HG03442 (cell line): ENCODE results near the gene NFAT5.
"Not testable (repeated sequence)": the region's sequence is repeated elsewhere in the genome, so short reads cannot be mapped to it uniquely, and the experiment has no call there.

Experiments used
- ATAC-seq: cut with Tn5 transposase; IDR thresholded peaks from one replicate; pipeline ENCODE4 v1.9.1; 2021; ENCODE audit warnings: mild to moderate bottlenecking, moderate library complexity; ENCODE audit not compliant: unreplicated experiment

Gene NFAT5, protein sequence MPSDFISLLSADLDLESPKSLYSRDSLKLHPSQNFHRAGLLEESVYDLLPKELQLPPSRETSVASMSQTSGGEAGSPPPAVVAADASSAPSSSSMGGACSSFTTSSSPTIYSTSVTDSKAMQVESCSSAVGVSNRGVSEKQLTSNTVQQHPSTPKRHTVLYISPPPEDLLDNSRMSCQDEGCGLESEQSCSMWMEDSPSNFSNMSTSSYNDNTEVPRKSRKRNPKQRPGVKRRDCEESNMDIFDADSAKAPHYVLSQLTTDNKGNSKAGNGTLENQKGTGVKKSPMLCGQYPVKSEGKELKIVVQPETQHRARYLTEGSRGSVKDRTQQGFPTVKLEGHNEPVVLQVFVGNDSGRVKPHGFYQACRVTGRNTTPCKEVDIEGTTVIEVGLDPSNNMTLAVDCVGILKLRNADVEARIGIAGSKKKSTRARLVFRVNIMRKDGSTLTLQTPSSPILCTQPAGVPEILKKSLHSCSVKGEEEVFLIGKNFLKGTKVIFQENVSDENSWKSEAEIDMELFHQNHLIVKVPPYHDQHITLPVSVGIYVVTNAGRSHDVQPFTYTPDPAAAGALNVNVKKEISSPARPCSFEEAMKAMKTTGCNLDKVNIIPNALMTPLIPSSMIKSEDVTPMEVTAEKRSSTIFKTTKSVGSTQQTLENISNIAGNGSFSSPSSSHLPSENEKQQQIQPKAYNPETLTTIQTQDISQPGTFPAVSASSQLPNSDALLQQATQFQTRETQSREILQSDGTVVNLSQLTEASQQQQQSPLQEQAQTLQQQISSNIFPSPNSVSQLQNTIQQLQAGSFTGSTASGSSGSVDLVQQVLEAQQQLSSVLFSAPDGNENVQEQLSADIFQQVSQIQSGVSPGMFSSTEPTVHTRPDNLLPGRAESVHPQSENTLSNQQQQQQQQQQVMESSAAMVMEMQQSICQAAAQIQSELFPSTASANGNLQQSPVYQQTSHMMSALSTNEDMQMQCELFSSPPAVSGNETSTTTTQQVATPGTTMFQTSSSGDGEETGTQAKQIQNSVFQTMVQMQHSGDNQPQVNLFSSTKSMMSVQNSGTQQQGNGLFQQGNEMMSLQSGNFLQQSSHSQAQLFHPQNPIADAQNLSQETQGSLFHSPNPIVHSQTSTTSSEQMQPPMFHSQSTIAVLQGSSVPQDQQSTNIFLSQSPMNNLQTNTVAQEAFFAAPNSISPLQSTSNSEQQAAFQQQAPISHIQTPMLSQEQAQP (N-terminal part only)

DNA sequence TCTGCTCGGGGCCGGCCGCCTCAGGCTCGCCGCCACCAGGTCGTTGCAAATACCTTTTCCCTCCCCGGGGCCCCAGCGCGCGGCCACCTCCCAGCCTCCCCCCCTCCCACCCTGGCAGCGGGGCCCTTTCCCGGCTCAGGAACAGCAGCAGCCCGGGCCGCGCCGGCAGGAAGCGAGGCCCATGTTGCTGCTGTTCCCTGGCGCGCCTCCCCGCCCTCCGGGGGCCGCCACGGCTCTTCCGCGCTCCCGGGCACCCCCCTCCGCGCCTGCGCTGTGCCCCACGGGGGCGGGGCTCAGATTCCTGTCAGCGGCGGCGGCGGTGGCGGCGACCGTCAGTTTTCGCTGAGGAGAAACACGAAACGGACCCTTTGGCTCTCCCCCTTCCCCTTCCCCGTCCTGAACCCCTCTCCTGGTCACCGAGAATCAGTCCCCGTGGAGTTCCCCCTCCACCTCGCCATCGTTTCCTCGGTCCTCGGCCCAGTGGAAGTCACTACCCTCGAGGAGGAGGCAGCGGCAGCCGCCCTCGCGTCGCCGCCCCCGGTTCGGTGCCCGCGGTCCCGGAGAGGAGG, at the start of gene NFAT5:
Gene NFAT5 (plus strand): TSS at position 296 of the 569 bp plus-strand sequence. CDS start 336 bp downstream, outside the sequence.
- ATAC-seq, result peak; percentile 43

DNA sequence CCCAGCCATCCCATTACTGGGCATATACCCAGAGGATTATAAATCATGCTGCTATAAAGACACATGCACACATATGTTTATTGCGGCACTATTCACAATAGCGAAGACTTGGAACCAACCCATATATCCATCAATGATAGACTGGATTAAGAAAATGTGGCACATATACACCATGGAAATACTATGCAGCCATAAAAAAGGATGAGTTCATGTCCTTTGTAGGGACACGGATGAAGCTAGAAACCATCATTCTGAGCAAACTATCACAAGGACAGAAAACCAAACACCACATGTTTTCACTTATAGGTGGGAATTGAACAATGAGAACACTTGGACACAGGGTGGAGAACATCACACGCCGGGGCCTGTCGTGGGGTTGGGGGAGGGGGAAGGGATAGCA, 47.9 kb upstream of the NFAT5 start:
- ATAC-seq, result not testable (repeated sequence)

DNA sequence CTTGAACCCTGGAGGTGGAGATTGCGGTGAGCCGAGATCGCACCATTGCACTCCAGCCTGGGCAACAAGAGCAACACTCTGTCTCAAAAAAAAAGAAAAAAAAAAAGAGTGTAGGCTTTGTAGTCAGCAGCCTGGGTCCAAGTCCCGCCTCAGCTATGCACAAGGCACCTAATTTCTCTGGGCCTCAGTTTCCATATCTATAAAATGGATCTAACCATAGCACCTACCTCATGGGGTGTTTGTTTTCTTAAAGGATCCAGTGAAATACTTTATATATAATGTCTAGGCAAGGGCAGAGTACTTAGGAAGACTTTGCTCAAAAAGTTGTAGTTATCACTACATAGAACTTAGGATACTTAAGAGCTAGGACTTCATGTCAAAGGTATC, 45.4 kb upstream of the NFAT5 start:
- no peak for ATAC-seq

DNA sequence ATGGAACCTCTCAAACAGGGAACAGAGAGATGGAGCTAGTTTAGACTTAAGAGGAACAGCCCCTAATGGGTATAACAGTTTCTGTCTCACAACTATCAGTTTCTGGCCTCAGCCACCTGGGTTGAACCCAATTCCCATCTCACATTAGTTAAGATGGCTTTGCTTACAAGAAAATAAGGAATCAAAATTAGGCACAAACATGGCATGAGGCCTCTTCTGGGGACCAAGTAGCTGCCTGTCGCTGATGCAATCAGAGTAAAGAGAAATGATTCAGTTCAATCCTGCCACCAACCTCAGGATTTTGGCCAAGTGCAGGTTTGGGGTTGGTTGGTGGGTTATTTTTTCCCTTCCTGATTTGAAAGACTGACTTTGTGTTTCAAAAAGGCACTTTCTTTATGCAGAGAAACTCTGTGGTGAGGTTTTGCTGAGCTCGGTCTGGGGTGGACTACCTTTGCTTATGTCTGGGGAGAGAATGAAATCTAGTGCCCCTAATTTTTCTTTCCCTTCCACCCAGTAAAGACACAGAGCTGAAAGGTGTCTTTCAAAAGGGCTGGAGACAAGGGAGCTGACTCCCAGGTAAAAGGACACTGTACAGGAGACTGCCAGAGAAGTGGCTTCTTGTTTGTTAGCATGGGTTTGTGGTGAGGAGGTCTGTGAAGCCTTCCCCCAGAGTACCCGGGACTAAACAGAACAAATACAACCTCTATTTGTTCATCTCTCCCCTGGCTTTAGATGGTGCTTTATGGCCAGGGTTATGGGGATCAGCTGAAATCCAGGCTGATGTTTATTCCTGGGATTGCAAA, 44.8 kb upstream of the NFAT5 start:
- ATAC-seq, result peak; percentile 57

DNA sequence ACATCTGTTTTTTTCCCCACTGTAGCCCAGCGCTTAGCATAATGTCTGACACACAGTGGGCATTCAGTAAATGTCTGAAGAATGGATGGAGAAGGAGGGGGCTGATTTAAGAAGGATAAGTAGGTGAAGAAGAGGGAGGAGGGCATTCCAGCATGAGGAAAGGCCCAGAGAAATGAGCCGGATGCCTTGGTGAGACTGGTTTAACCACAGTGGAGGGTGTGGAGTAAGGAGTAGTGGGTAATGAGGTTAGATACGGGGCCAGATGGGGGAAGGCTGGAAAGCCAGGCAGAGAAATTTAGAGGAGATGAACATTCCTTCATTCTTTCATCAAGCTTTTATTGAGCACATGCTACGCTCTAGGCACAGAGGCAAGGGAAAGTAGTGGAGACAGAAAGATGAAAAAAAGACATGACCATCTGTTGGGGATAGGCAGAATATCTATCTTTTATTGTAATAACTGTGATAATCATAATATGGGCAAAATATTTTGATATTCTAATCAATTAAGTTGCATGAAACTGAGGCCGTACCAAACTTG, 43.7 kb upstream of the NFAT5 start:
- ATAC-seq, result no peak

DNA sequence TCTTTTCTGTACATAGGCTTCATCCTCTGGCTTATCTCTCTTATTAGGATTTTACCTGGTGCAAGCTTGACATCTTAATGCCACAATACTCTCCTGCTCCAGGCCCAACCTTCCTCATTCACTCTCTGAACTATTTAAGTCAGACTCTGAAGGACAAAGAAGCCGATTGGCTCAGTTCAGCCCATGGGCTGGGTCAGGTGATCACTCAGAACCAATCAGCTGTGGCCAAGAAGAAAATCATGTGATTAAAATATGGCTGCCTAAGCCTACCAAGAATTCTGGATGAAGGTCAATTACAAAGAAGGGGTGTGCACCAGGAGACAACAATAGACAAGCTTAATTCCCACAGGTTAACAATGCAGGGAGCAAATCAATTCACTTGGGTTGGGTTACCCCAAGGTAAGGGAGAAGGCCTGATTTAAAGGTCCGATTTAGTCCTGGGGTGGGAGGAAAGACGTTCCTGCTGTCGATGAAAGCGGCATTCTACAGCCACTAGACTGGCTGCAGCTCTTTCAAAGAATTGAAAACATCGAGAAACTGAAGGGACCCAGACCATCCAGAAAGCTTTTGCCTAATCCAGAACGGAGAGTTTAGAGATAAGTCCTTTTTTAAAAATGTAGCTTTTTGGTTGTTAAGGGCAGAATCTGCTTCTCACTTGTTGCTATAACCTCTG, 42.9 kb upstream of the NFAT5 start:
- ATAC-seq, result no peak

DNA sequence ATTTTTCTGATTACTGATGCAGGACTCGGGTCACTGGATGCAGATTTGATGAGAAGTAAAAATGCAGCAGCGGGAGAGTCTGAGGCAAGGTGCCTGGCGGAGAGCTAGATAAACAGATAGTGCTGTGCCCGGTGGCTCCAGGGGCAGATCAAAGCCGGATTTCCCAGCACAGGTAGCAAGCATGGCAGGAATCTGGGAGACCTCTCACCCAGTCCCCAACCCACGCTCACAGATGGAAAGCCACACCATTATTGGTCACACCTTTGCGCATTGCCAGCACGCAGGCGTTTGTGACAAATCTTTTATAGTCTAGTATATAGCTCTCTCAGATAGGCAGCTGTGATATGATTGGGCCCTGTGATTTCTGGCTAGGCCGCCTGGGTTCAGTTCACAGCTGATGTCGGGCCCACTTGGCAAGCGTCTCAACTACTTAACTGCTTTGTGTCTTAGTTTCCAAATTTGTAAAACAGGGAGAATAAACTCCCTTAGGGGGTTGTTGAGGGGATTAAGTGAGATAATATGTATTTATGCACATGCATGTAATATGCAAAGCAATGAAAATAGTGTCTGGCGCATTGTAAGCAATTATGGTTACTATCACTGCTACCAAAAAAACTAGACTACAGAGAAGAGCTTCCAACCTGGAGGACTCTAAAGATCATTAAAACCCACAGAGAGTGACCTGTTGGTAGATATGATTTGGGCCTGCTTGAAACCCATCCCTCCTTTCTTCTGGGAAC, 42.0 kb upstream of the NFAT5 start:
- no peak for ATAC-seq

DNA sequence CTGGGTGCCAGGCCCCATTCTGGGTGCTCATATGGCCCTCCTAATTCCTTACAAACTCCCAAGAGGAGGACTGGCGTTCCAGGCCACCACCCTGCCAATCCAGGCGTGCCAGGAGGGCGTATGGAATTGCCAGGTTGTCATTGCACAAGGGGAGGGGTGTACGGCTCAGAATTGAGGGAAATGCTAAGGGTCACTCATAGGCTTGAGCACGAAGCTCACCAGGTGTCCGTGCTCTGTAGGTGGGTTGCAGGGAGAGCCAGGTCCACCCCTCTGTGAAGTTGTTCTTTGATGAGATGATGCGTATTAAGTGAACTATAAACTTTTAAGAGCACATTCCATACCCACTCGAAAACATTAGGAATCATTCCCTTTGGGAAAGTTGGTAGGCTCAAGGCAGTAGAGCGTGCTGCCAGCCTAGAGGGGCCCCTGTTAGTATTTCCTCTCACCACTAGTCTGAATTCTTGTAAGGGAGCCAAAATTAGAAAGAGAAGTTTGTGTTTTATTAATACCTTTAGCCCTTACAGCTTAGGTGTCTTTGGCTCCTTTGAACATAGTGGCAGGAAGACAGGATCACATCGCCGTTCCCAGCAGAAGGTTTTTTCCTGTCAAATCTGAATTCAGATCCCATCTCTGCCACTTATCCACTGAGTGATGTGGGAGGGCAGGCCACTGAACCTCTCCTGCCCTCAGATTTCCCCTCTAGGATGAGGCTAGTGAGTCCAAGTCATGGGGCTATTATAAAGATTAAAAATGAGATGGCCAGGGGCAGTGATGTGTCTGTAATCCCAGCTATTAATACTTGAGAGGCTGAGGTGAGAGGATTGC, 38.7 kb upstream of the NFAT5 start:
- no peak for ATAC-seq

DNA sequence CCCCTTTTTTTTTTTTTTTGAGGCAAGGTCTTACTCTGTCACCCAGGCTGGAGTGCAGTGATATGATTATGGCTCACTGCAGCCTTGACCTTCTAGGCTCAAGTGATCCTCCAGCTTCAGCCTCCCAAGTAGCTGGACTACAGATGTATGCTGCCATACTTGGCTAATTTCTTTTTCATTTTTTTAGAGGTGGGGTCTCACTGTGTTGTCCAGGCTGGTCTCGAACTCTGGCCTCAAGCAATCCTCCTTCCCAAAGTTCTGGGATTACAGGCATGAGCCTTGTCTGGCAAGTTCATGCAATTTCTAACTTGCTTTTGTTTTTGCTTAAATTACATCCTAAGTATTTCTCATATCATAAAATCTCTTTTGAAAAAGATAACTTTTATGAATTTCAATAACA, 33.8 kb upstream of the NFAT5 start:
- ATAC-seq, result no peak

DNA sequence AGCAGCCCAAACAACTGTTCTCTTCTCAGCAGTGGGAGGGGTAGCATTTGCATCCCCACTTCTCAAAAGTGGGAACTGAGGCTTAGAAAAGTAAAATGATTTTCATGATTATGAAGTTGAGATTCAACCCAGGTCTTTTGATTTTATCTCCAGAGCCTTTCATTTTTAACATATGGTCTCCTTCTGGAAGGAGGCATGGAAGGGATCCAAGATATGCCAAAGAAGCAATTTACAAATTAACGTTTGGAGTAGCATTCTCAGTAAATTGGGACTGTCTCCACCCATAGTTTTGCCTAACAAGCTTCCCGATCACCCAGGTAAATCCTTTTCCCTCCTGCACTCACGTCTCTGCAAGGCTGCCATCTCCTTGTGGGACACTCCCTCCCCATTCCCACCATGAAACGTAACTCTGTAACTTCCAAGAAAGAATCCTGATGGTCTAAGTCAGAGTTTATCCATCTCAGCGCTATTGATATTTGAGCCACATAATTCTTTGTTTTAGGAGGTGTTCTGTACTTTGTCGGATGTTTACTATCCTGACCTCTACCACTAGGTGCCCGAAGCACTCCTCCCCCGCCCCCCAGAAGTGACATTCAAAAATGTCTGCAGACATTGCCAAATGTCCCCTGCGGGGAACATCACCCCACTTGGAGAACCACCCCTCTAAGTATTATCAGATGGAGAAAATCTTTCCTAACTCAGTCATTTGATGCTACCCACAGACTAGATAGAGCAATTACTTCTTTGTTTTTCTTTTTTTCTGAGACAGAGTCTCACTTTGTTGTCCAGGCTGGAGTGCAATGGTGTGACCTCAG, 32.9 kb upstream of the NFAT5 start:
- no peak for ATAC-seq

DNA sequence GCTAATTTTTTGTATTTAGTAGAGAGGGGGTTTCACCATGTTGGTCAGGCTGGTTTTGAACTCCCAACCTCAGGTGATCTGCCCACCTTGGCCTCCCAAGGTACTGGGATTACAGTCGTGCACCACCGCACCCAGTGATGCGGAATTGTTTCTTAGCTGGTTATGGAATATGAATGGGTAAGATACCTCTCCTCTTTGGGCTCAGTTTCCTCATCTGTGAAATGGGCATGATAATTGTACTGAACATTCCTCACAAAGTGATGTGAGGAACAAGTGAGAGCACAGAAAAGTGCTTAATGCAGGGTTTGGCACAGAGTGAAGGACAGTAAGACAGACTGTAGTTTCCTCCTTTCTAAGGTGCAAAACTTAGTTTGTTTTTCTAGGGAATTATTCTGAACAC, 31.0 kb upstream of the NFAT5 start:
- ATAC-seq, result no peak

DNA sequence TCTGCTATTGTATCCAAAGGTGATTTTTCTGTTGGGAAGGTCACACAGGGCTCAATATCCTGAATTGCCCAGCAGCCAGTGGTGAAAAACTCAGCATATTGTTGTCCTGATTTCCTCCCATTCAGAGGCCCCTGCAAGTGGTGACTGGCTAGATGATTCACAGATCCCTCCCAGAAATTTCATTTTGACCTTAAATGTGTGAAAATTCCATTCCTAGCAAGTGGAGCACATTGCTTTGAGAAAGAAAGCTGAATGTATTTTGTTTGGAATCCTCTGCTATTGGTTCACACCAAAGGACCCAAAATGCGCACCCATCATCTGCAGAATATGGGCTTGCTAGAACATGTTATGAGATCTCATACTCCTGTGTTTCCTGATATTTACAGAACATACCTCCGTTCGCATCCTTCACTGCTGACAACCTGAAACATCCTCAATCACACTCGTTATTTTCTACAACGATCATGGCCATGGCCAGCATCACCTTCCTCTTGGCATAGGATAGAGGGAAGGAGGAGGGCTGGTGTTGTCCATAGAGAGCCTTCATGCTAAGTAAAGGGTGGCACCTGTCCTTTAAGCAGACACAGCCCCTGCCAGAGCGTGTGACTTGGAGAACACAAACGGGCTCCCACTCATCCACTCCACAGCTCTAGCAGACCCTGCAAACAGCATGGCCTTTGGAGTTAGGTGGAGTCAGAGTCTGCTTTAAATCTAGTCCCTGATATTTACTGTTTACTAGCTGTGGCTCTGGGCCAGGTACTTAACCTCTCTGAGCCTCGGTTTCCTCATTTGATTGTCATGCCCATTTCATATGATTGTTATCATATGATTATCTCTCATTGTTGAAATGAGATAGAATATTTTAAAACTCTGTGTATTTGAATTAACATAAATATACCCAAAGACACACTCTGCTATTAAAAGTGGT, 30.4 kb upstream of the NFAT5 start:
- no peak for ATAC-seq

DNA sequence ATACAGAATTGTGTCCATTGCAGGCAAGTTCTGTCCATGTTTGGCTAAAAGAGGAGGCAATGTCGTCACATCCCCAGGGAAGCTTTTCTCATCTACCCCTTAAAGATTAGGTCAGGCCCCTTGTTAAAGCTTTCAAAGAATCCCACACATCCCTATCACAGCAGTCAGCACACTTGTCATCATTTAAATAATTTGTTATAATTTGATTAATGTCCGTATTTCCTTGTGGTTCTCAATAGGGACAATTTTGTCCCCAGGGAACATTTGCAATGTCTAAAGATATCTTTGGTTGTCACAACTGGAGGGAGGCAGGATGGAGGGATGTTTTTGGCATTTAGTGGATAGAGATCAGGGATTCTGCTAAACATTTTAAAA, 28.1 kb upstream of the NFAT5 start:
- no peak for ATAC-seq

DNA sequence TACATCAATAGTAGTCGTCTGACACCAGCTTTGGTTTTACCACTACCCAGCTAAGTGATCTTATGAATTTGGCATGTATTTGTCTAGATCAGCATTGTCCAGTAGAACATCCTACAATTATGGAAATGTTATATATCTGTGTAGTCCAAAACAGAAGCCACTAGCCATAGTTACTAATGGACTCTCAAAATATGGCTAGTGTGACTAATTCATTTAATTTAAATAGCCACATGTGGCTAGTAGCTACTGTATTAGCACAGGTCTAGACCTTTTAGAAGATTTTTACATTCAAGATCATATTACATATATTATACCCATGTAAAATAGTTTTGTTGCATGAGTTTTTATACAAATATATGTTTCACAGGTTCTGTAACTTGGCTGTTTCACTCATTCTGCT, 27.0 kb upstream of the NFAT5 start:
- ATAC-seq, result no peak

DNA sequence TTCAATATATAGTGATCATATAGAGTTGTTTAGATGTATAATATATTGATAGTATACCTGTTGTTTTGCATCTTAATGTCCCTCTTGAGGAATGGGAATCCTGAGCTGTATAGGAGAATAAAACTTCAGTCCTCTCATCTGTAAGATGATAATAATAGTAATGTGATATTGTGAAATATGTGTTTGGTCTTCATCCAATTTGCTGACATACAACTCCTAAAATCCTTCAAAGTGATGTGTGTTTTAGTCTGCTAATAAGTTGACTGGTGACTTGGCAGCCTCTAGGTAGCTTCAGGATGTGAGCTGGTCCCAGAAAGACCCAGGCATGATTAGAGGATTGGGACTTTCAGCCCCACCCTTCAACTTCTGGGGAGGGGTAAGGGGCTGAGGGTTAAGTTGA, 22.8 kb upstream of the NFAT5 start:
- ATAC-seq, result no peak

DNA sequence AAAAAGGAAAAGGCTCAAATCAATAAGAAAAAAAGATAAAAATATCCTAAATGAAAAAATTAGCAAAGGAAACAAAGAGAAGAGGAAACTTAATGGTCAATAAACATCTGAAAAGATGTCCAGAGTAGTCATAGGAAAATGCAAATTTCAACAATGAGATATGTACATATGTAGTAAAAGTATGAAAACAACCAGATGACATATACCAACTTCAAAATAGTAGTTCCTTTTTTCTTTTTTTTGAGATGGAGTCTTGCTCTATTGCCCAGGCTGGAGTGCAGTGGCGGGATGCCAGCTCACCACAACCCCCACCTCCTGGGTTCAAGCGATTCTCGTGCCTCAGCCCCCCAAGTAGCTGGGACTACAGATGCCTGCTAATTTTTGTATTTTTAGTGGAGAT, 21.7 kb upstream of the NFAT5 start:
- no peak for ATAC-seq
